NCI-H524 treated with DMSO at 0.1 percent for 48 hours (cell line): ENCODE measurements around the gene USP10.
"Not testable (repeated sequence)": the region's sequence is repeated elsewhere in the genome, so short reads cannot be mapped to it uniquely, and the experiment has no call there.

Experiments used
- DNase-seq: peaks from one replicate; lab custom pipeline; 2025; lab: John Stamatoyannopoulos, UW

USP10 gene

GRCh38 chr16:84728853-84729424 lies 29.1 kb downstream of the USP10 start:
- DNase-seq = no peak

DNA sequence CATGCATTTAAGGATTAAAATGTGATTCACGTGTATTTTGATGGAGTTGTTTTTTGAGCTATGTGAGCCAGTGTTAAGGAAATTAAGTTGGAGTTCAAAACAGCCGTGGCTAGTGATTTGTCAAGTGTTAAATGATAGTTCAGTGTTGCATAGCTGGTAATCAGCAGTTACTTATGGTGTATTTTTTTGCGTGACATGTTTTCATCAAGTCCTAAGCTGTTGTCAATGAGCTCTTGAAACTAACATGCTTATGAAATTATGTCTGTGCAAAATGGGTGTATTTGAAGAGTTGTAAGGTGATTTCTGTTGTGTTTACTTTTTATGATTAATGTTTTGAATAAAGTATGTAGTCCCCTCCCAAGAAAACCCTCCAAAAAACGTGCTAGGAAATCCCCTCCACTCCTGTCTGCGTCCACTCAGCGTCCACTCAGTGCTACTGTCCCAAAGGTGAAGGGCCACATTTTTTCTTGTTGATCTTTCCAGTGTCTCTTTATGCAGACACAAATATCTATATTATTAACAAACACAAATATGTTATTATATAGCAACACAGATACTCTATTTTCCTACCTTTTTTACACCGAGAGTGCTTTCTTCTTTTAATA lies 30.0 kb downstream of the USP10 start:
- no peak for DNase-seq

GRCh38 chr16:84730406-84731106 lies 30.8 kb downstream of the USP10 start:
- no peak for DNase-seq

- DNase-seq = not testable (repeated sequence)
Observed at GRCh38 chr16:84732332-84732673, 32.5 kb downstream of the USP10 start.

- no peak for DNase-seq
Observed at GRCh38 chr16:84732674-84733352, 33.0 kb downstream of the USP10 start.

DNA sequence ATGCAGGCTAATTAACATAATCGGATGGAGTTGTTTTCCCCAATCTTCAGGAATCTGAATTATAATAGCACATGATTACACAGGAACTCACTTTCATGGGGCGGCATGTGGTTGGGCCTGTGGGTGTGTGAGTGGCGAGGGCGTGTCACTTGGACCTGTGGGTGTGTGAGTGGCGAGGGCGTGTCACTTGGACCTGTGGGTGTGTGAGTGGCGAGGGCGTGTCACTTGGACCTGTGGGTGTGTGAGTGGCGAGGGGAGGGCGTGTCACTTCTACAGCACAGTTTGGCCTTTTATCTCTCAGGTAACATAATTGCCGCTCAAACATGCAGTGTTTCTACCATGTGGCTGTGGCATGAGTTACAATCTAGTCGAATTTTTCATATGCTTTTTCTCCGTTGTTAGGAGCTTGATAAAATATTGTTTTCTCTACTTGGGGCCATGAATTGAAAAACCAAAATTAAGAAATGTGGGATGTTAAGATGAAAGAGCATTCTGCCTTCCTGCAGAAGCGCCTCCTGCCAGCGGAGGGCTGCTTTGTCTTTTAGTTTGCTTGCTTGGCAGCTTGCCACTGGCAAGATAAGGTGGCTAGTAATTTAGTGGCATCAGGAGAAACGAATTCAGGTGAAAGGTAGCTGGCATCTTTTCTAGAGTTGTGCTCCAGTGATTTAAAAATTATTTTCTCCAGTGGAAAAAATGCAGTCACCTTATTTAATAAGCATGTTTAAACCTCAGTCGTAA lies 36.2 kb downstream of the USP10 start:
- DNase-seq = no peak

DNA sequence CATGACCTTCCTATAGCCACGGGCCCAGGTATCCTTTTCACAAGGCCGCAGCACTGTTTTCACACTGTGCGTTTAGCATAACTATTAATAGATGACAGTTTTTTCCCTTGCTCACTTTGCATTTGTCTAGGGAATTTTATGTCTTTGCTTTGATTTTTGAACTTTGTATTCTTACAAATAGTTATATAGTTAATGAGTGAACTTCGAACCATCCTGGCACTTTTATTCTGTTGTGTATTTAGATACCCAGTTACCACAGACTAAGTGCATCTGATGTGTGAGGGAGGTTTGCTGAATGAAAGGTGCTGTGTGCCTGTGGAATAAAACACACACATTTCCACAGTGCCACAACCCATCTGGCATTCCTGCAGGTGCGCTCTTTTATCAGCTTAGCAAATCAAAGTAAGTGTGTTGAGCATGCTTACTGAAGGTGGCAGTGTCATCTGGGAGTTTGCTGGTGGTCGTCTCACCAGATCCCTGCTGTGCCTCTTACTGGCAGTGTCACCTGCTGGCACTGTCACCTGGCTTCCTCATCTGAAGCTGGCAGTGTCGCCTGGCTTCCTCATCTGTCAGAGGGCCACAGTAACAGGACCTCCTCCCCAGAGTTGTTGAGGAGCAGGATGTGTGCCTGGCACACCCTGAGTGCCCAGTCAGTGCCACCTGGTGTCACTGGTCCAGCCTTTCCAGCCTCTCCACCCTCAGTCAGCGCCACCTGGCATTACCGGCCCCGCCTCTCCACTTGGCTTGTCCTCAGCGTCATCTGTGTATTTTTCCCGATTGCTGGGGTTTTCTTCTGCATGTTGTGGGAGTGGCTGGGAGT lies 37.6 kb downstream of the USP10 start:
- DNase-seq = peak; percentile 25

- DNase-seq = no peak
Observed at GRCh38 chr16:84738255-84739038, 38.6 kb downstream of the USP10 start.

GRCh38 chr16:84739349-84740124 lies 39.7 kb downstream of the USP10 start:
- no peak for DNase-seq

- no peak for DNase-seq
Observed at GRCh38 chr16:84740596-84741116, 40.9 kb downstream of the USP10 start.

DNA sequence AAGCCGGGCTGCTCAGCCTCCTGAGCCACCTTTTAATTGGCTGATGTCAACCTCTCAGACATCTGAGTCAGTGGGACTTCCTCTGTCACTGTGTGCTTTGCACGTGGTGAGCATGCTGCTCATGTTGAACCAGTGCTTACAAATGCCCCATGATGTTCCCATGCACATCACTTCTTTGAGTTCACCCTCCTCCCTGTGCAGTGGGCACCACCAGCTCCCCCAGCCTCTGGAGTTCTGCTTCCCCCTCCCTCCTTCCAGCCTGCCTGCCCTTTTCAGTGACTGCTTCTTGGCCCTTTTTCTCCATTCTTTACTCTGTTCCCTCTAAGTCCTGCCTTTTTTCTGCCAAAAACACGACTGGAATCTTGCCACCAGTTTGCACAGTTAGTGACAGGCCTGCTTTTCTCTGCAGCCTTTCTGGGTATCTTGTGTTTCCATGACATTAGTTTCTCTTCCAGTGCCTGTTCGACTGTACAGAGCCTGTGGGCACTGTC lies 41.6 kb downstream of the USP10 start:
- DNase-seq = no peak

DNA sequence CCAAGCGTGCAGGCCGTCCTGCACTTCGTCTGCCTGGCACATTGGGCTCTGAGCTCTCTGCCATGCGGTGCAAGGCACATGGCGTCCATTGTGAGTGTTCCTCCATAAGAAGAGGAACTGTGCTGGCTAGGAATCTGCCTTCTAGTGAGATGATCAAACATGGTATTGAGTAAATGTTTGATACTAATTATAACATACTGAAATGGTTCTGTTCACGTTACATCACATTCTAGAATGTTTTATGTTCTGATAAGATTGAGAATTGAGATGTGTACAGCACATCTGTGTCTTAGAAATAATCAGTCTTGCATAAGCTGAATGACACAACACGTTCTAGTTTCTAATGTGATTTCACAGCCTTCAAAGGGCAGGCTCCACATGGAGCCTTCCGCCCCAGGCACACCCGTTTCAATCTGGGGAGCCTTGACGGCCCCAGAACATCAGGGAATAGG lies 42.9 kb downstream of the USP10 start:
- DNase-seq = no peak

DNA sequence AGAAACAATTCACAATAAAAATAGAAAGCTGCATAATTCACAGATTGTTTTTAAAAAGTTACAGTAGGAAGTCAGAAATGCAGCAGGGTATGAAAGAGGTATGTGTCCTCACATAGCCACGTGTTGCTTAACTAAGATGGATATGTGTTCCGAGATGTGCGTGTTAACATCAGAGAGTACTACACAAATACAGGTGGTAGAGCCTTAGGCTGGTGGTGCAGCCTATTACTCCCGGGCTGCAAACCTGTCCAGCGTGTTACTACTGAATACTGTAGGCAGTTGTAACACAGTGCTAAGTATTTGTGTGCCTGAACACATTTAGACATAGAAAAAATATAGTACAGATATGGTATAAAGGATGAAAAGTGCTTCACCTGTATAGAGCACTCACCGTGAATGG lies 46.4 kb downstream of the USP10 start:
- no peak for DNase-seq

GRCh38 chr16:84746875-84747274 lies 47.1 kb downstream of the USP10 start:
- DNase-seq = no peak

DNA sequence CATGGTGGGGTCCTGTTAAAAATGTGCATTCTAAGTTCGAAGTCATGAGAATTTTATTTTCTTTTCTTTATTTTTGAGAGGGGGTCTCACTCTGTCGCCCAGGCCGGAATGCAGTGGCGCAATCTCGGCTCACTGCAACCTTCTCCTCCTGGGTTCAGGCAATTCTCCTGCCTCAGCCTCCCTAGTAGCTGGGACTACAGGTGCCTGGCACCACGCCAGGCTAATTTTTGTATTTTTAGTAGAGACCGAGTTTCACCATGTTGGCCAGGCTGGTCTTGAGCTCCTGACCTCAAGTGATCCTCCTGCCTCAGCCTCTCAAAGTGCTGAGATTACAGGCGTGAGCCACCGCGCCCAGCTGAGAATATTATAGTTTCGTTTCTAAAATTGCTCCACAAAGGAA lies 48.4 kb downstream of the USP10 start:
- not testable (repeated sequence) for DNase-seq

- DNase-seq = no peak
Observed at GRCh38 chr16:84749072-84749471, 49.3 kb downstream of the USP10 start.

DNA sequence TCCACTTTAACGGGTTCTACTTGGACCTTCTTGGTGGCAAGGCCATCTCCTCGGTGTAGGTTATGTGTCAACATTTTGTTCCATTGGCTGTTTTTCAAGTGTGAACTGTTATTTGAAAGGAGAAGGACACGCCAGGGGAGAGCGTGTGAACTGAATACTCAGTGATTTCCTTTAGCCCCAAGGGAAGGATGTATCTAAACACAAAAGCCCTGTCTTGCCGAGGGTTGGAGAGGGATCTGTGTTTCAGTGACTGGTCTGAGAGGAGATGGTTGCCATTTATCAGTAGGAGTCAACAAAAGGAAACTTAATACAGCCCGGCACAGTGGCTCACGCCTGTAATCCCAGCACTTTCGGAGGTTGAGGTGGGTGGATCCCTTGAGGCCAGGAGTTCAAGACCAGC lies 50.0 kb downstream of the USP10 start:
- no peak for DNase-seq

- no peak for DNase-seq
Observed at GRCh38 chr16:84750575-84750974, 50.8 kb downstream of the USP10 start.

- no peak for DNase-seq
Observed at GRCh38 chr16:84751241-84751640, 51.4 kb downstream of the USP10 start.
